SK-N-SH (cell line): ENCODE results near the gene GH2. TPM values are rescaled to one million over a fixed set of nuclear protein-coding genes. Genes with fewer than 3 reads are reported as not detected.

Experiments
- CTCF ChIA-PET: fragments of 300-600, 350-600 bp; formaldehyde crosslinking; extraction: SDS; loops from one replicate; lab custom pipeline; 2021; lab: Yijun Ruan, JAX
- POLR2A ChIA-PET: fragments of 350-600 bp; sonication (Branson Sonifier 250); formaldehyde crosslinking; extraction: SDS; loops from one replicate; lab custom pipeline; 2020; ENCODE audit warnings: antibody characterized with exemption, inconsistent platforms; lab: Yijun Ruan, JAX
- DNase-seq: peaks from one replicate; pipeline ENCODE4 v3.0.0; 2012
- H2AFZ ChIP-seq: fragments of 200-600 bp; sonication (generic); 2 replicates; pipeline ENCODE4 v1.8.1; 2016; ENCODE audit warnings: antibody characterized with exemption, mild to moderate bottlenecking, low read depth
- H3F3A ChIP-seq: fragments of 200-600 bp; sonication (generic); replicated peaks from 2 replicates; pipeline ENCODE3; 2016; ENCODE audit warnings: antibody characterized with exemption, mild to moderate bottlenecking; ENCODE audit not compliant: insufficient read depth
- H3K27ac ChIP-seq, 2 experiments: fragments of 200-500 bp in 1 of 2; fragments of 200-600 bp in 1 of 2; sonication (Bioruptor generic) in 1 of 2; sonication (generic), shearing (Covaris generic) in 1 of 2; 2 replicates each; pipeline versions ENCODE4 v1.5.1 to v1.6.1; 2014 to 2016; ENCODE audit warnings: low read depth in 2 of 2, inconsistent platforms in 1 of 2, low read length in 1 of 2, mild to moderate bottlenecking in 1 of 2, mixed read lengths in 1 of 2
- H3K27me3 ChIP-seq: fragments of 200-600 bp; sonication (generic), shearing (Covaris generic); 2 replicates; pipeline ENCODE4 v1.6.1; 2016; ENCODE audit warnings: mixed run types; ENCODE audit not compliant: insufficient read depth
- H3K36me3 ChIP-seq, 2 experiments: fragments of 200-500 bp in 1 of 2; fragments of 200-600 bp in 1 of 2; sonication (Bioruptor generic) in 1 of 2; sonication (generic) in 1 of 2; replicated peaks in 1 of 2; 2 replicates each; pipeline versions ENCODE3 to v1.5.1; 2014 to 2016; ENCODE audit warnings: low read length in 1 of 2, mild to moderate bottlenecking in 1 of 2; ENCODE audit not compliant: insufficient read depth in 2 of 2, control insufficient read depth in 1 of 2
- H3K4me1 ChIP-seq, 2 experiments: fragments of 200-500 bp in 1 of 2; fragments of 200-600 bp in 1 of 2; sonication (Bioruptor generic) in 1 of 2; sonication (generic), shearing (Covaris generic) in 1 of 2; 2 replicates each; pipeline versions ENCODE4 v1.5.1 to v1.6.1; 2014 to 2016; ENCODE audit warnings: low read depth in 1 of 2, low read length in 1 of 2, mixed run types in 1 of 2; ENCODE audit not compliant: insufficient read depth in 2 of 2, control insufficient read depth in 1 of 2
- H3K4me2 ChIP-seq: fragments of 200-600 bp; sonication (generic), shearing (Covaris generic); 2 replicates; pipeline ENCODE4 v1.6.1; 2017; ENCODE audit warnings: mixed run types
- H3K4me3 ChIP-seq, 2 experiments: fragments of 200-500 bp in 1 of 2; fragments of 200-600 bp in 1 of 2; sonication (Bioruptor generic) in 1 of 2; sonication (generic), shearing (Covaris generic) in 1 of 2; 2 replicates each; pipeline versions ENCODE4 v1.5.1 to v1.8.1; 2014 to 2016; ENCODE audit warnings: low read depth in 2 of 2, inconsistent platforms in 1 of 2, low read length in 1 of 2, mild to moderate bottlenecking in 1 of 2, mixed read lengths in 1 of 2, moderate library complexity in 1 of 2
- H3K79me2 ChIP-seq: fragments of 200-600 bp; sonication (generic); 2 replicates; pipeline ENCODE4 v1.8.1; 2017; ENCODE audit warnings: mild to moderate bottlenecking; ENCODE audit not compliant: insufficient read depth
- H3K9ac ChIP-seq: fragments of 200-600 bp; sonication (generic); 2 replicates; pipeline ENCODE4 v1.6.1; 2017; ENCODE audit warnings: mixed run types
- H3K9me2 ChIP-seq: fragments of 200-600 bp; sonication (generic); 2 replicates; pipeline ENCODE4 v1.6.1; 2017; ENCODE audit warnings: mixed run types
- H3K9me3 ChIP-seq: fragments of 200-600 bp; sonication (generic); 2 replicates; pipeline ENCODE4 v1.6.1; 2017; ENCODE audit warnings: mixed run types, mild to moderate bottlenecking, moderate library complexity
- H4K20me1 ChIP-seq: fragments of 200-600 bp; sonication (generic); 2 replicates; pipeline ENCODE4 v1.6.1; 2017; ENCODE audit warnings: mild to moderate bottlenecking, mixed run types; ENCODE audit not compliant: insufficient read depth
- CHD2 ChIP-seq: fragments of 150-350 bp; IDR thresholded peaks from 2 replicates; pipeline ENCODE4 v1.6.1; 2018; ENCODE audit warnings: low read length; ENCODE audit not compliant: partially characterized antibody
- ELF1 ChIP-seq: IDR thresholded peaks from 2 replicates; pipeline ENCODE4 v1.4.0; 2012
- FOSL2 ChIP-seq: IDR thresholded peaks from 2 replicates; pipeline ENCODE4 v1.4.0; 2012; ENCODE audit warnings: low read depth, mild to moderate bottlenecking, moderate library complexity, borderline replicate concordance
- FOXM1 ChIP-seq: IDR thresholded peaks from 2 replicates; pipeline ENCODE4 v1.4.0; 2012; ENCODE audit warnings: low read depth, mild to moderate bottlenecking
- GATA2 ChIP-seq: sonication (generic); formaldehyde crosslinking; IDR thresholded peaks from 2 replicates; pipeline ENCODE4 v1.5.0; 2020; ENCODE audit warnings: mild to moderate bottlenecking, missing genetic modification reagents
- JUND ChIP-seq: IDR thresholded peaks from 2 replicates; pipeline ENCODE4 v1.4.0; 2012
- MEF2A ChIP-seq: IDR thresholded peaks from 2 replicates; pipeline ENCODE4 v1.4.0; 2012; ENCODE audit warnings: low read depth, borderline replicate concordance
- MXI1 ChIP-seq: IDR thresholded peaks from 2 replicates; pipeline ENCODE4 v1.6.1; 2012; ENCODE audit warnings: mild to moderate bottlenecking, low read depth, low read length, improper control_type of control experiment
- NRF1 ChIP-seq: IDR thresholded peaks from 2 replicates; pipeline ENCODE4 v1.6.1; 2012; ENCODE audit warnings: low read depth, mild to moderate bottlenecking, low read length
- POLR2AphosphoS5 ChIP-seq: IDR thresholded peaks from 2 replicates; pipeline ENCODE4 v1.6.1; 2012; ENCODE audit warnings: low read depth, low read length
- RAD21 ChIP-seq: IDR thresholded peaks from 2 replicates; pipeline ENCODE4 v1.6.1; 2012; ENCODE audit warnings: mild to moderate bottlenecking, low read length
- RCOR1 ChIP-seq: fragments of 150-350 bp; IDR thresholded peaks from 2 replicates; pipeline ENCODE4 v1.6.1; 2017; ENCODE audit warnings: antibody characterized with exemption, low read length
- SIN3A ChIP-seq: IDR thresholded peaks from 2 replicates; pipeline ENCODE4 v1.6.1; 2012; ENCODE audit warnings: low read depth, mild to moderate bottlenecking, low read length, moderate library complexity, borderline replicate concordance
- TEAD4 ChIP-seq: IDR thresholded peaks from 2 replicates; pipeline ENCODE4 v1.4.0; 2012; ENCODE audit warnings: mild to moderate bottlenecking, borderline replicate concordance; ENCODE audit not compliant: insufficient read depth
- YY1 ChIP-seq: IDR thresholded peaks from 2 replicates; pipeline ENCODE4 v1.4.0; 2012; ENCODE audit warnings: low read depth, mild to moderate bottlenecking
- WGBS: methylation state at CpG from one replicate; pipeline ENCODE4 v1.1.6; 2017; ENCODE audit warnings: low lambda C conversion rate; 5-methylcytosine and 5-hydroxymethylcytosine counted together
- polyA plus RNA-seq, 3 experiments: library from polyadenylated mRNA; depleted of rRNA; stranded (reverse); fragments of >200 nt; gene quantifications; 2 replicates each; pipeline ENCODE4 v1.2.3, GENCODE V29; 2012
- TF ChIP-seq, protein P1 (sequence below): IDR thresholded peaks from 2 replicates; pipeline ENCODE4 v1.4.0; 2012; ENCODE audit warnings: low read depth, borderline replicate concordance
- TF ChIP-seq, protein P2 (sequence below): fragments of 150-350 bp; IDR thresholded peaks from 2 replicates; pipeline ENCODE4 v1.6.1; 2017; ENCODE audit warnings: antibody characterized with exemption, low read length, low read depth, borderline replicate concordance
- TF ChIP-seq, protein P3 (sequence below): IDR thresholded peaks from 2 replicates; pipeline ENCODE4 v1.6.1; 2012; ENCODE audit warnings: mild to moderate bottlenecking, low read depth, low read length, moderate library complexity

The GH2 gene
- polyA plus RNA-seq, 1 of the 3 experiments (the other 2 are of a cell fraction) = not detected

DNA sequence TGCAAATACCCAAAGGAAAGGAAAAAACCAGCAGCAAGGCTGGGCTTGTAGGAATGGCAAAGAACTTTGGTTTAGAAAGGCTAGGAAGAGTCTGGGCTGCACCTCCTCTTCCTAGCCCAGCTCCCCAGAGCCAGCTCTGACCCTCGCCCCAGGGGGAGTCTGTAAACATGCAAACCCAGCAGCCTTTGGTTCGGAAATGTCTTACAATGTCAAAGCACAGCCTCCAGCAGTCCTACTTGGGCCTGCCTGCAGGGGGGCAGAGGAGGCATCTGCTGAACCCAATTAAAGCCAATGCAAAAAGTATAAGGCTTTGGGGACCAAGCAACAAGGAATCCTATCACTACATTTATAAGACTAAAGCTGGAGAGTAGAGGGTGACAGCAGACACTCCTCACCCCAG, 49.3 kb downstream of the GH2 start:
- Histone ChIP-seq H3K36me3 (peaks cover 72 to 84% of the 10 kb centered on the region in 2 experiments), H3K9me3 (no peaks in the 10 kb centered on the region), H3K27ac (no peak overlapping the region), H3K4me1 (peaks cover 3 to 26% of the 10 kb centered on the region in 2 experiments; a peak in 2 of 4 replicates), H3K27me3 (no peaks in the 10 kb centered on the region), H3K9ac (no peak overlapping the region), H3K4me2 (no peak overlapping the region), H3K79me2 (peaks cover 47% of the 10 kb centered on the region), H3F3A (peaks cover 30% of the 10 kb centered on the region), H3K4me3 (no peak overlapping the region), H2AFZ (no peak overlapping the region)
- ChIA-PET CTCF (interaction anchor here (0.8 to 7.4 kb wide), 9 partner anchors 7 to 406 kb away, joined by 3 to 96 read pairs (median 3); partner anchors contain the start of genes PSMC5 and SMARCD2), POLR2A (interaction anchor here (1.1 to 9.1 kb wide), 3 partner anchors 9 to 138 kb away, joined by 3 to 108 read pairs (median 4); partner anchors contain the start of genes CCDC47, DDX42 and SMARCD2)
- WGBS = 77% methylated on average over 2 of the region's 2 CpGs
- no peak for DNase-seq
- TF ChIP-seq YY1 (no peak), JUND (no peak), POLR2AphosphoS5 (peak; percentile 14), CHD2 (no peak), MEF2A (no peak), SIN3A (no peak), MXI1 (no peak)
- TF ChIP-seq, protein P1, sequence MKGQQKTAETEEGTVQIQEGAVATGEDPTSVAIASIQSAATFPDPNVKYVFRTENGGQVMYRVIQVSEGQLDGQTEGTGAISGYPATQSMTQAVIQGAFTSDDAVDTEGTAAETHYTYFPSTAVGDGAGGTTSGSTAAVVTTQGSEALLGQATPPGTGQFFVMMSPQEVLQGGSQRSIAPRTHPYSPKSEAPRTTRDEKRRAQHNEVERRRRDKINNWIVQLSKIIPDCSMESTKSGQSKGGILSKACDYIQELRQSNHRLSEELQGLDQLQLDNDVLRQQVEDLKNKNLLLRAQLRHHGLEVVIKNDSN = no peak
- TF ChIP-seq, protein P2, sequence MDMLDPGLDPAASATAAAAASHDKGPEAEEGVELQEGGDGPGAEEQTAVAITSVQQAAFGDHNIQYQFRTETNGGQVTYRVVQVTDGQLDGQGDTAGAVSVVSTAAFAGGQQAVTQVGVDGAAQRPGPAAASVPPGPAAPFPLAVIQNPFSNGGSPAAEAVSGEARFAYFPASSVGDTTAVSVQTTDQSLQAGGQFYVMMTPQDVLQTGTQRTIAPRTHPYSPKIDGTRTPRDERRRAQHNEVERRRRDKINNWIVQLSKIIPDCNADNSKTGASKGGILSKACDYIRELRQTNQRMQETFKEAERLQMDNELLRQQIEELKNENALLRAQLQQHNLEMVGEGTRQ = no peak
- TF ChIP-seq, all 33 proteins: peak for 1
- peaks cover 17% of the 10 kb centered on the region for H4K20me1 ChIP-seq
- H3K9me2 ChIP-seq = no peaks in the 10 kb centered on the region

DNA sequence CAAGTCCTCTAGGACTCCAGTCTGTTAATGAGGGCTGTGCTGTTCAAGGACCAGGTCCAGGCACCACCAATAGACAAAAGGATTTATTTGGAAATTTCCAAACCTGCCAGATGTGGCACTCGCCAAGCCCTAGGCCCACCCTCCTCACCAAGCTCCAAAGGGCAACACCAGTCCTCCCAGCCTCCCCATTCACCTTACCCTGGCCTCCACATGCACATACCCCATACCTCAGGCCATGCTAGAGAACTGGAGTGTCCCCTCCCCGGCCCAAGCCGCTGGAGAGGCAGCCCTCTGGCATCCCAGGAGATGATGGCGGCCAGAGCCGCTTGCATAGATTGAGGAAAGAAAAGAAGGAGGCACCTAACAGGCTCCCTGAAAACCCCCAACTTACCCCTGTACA, 49.7 kb downstream of the GH2 start:
- DNase-seq = no peak
- POLR2A ChIA-PET = interaction anchor here (1.1 to 9.1 kb wide), 2 partner anchors 9 to 138 kb away, joined by 3 to 108 read pairs; partner anchors contain the start of gene SMARCD2
- H3K4me3 ChIP-seq = no peak overlapping the region
- H4K20me1 ChIP-seq = peaks cover 12% of the 10 kb centered on the region
- H3K9me3 ChIP-seq = no peaks in the 10 kb centered on the region
- H3F3A ChIP-seq = peaks cover 30% of the 10 kb centered on the region
- H3K9me2 ChIP-seq = no peaks in the 10 kb centered on the region
- CTCF ChIA-PET = interaction anchor here (0.5 to 7.4 kb wide), 5 partner anchors 8 to 198 kb away, joined by 3 to 96 read pairs (median 3); partner anchors contain the start of gene SMARCD2
- H3K79me2 ChIP-seq = peaks cover 44% of the 10 kb centered on the region
- H3K9ac ChIP-seq = no peak overlapping the region
- peaks cover 72 to 80% of the 10 kb centered on the region in 2 experiments for H3K36me3 ChIP-seq
- WGBS = 99% methylated on average over 5 of the region's 5 CpGs
- no peak overlapping the region for H3K27ac ChIP-seq
- H2AFZ ChIP-seq = no peak overlapping the region
- peaks cover 3 to 26% of the 10 kb centered on the region in 2 experiments; a peak in 2 of 4 replicates for H3K4me1 ChIP-seq
- H3K27me3 ChIP-seq = no peaks in the 10 kb centered on the region
- H3K4me2 ChIP-seq = no peak overlapping the region
- TF ChIP-seq FOSL2 (no peak), TEAD4 (no peak), RCOR1 (no peak), JUND (no peak), RAD21 (no peak), ELF1 (no peak), POLR2AphosphoS5 (no peak), GATA2 (CRISPR knock-in tag) (no peak), NRF1 (no peak), CHD2 (no peak), FOXM1 (no peak)
- TF ChIP-seq, protein P3, sequence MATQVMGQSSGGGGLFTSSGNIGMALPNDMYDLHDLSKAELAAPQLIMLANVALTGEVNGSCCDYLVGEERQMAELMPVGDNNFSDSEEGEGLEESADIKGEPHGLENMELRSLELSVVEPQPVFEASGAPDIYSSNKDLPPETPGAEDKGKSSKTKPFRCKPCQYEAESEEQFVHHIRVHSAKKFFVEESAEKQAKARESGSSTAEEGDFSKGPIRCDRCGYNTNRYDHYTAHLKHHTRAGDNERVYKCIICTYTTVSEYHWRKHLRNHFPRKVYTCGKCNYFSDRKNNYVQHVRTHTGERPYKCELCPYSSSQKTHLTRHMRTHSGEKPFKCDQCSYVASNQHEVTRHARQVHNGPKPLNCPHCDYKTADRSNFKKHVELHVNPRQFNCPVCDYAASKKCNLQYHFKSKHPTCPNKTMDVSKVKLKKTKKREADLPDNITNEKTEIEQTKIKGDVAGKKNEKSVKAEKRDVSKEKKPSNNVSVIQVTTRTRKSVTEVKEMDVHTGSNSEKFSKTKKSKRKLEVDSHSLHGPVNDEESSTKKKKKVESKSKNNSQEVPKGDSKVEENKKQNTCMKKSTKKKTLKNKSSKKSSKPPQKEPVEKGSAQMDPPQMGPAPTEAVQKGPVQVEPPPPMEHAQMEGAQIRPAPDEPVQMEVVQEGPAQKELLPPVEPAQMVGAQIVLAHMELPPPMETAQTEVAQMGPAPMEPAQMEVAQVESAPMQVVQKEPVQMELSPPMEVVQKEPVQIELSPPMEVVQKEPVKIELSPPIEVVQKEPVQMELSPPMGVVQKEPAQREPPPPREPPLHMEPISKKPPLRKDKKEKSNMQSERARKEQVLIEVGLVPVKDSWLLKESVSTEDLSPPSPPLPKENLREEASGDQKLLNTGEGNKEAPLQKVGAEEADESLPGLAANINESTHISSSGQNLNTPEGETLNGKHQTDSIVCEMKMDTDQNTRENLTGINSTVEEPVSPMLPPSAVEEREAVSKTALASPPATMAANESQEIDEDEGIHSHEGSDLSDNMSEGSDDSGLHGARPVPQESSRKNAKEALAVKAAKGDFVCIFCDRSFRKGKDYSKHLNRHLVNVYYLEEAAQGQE = no peak
